Measurements from ENCODE around the gene FOXN4. TPM values are rescaled to one million over a fixed set of nuclear protein-coding genes. Genes with fewer than 3 reads are reported as not detected.

Gene FOXN4
- total RNA-seq, 2 donors from 2014 or later: not detected

- Histone ChIP-seq H3K36me3 (no peaks in the 10 kb centered on the region), H3K27ac (no peak overlapping the region), H3K4me3 (no peak overlapping the region), H3K27me3 (replicated peaks; ENCODE audit: insufficient read depth) (no peaks in the 10 kb centered on the region), H3K9me3 (no peaks in the 10 kb centered on the region), H3K4me1 (ENCODE audit: control insufficient read depth in 1 of 2, low read depth in 2 of 2) (no peaks in the 10 kb centered on the region)
- DNase-seq (ENCODE audit: low spot score) (no peak), ATAC-seq (ENCODE audit: insufficient number of reproducible peaks, low FRiP score, low read depth) (no peak)
- TF ChIP-seq, protein P1, sequence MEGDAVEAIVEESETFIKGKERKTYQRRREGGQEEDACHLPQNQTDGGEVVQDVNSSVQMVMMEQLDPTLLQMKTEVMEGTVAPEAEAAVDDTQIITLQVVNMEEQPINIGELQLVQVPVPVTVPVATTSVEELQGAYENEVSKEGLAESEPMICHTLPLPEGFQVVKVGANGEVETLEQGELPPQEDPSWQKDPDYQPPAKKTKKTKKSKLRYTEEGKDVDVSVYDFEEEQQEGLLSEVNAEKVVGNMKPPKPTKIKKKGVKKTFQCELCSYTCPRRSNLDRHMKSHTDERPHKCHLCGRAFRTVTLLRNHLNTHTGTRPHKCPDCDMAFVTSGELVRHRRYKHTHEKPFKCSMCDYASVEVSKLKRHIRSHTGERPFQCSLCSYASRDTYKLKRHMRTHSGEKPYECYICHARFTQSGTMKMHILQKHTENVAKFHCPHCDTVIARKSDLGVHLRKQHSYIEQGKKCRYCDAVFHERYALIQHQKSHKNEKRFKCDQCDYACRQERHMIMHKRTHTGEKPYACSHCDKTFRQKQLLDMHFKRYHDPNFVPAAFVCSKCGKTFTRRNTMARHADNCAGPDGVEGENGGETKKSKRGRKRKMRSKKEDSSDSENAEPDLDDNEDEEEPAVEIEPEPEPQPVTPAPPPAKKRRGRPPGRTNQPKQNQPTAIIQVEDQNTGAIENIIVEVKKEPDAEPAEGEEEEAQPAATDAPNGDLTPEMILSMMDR (IDR thresholded peaks at IDR 0.05): no peak
Measured at GRCh38 chr12:109277899-109278762, 31.0 kb downstream of the FOXN4 start.

- Histone ChIP-seq H3K4me1 (ENCODE audit: control insufficient read depth in 1 of 2, low read depth in 2 of 2) (no peaks in the 10 kb centered on the region), H3K36me3 (no peaks in the 10 kb centered on the region), H3K4me3 (no peak overlapping the region), H3K27me3 (replicated peaks; ENCODE audit: insufficient read depth) (no peaks in the 10 kb centered on the region), H3K27ac (no peak overlapping the region), H3K9me3 (no peaks in the 10 kb centered on the region)
- TF ChIP-seq, protein P1 (IDR thresholded peaks at IDR 0.05): no peak
- ATAC-seq (ENCODE audit: insufficient number of reproducible peaks, low FRiP score, low read depth): no peak
- no peak for DNase-seq (ENCODE audit: low spot score)
Measured at GRCh38 chr12:109277255-109277898, 31.7 kb downstream of the FOXN4 start.

- Histone ChIP-seq H3K27ac (no peak overlapping the region), H3K27me3 (replicated peaks; ENCODE audit: insufficient read depth) (no peaks in the 10 kb centered on the region), H3K4me3 (no peak overlapping the region), H3K36me3 (no peaks in the 10 kb centered on the region), H3K9me3 (no peaks in the 10 kb centered on the region), H3K4me1 (ENCODE audit: control insufficient read depth in 1 of 2, low read depth in 2 of 2) (no peaks in the 10 kb centered on the region)
- DNase-seq (ENCODE audit: low spot score): no peak
- ATAC-seq (ENCODE audit: insufficient number of reproducible peaks, low FRiP score, low read depth): no peak
- TF ChIP-seq, protein P1 (IDR thresholded peaks at IDR 0.05): no peak
Measured at GRCh38 chr12:109276160-109276559, 32.9 kb downstream of the FOXN4 start.

DNA sequence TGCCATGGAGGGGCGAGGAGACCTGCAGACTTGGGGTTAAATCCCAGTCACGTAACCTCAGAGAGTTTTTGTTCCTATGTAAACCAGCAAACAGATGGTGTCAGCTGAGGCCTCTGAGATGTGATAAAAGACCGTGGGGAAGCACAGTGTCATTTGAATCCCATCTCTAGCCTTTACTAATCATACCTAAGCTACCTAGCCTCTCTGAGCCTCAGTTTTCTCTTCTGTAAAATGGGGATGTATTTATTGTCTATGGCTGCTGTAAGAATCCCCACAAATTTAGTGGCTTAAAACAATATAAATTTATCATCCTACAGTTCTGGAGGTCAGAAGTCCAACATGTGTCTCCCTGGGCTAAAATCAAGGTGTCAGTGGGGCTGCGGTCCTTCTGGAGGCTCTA is 33.9 kb downstream of the FOXN4 start:
- Histone ChIP-seq H3K36me3 (no peaks in the 10 kb centered on the region), H3K27ac (no peak overlapping the region), H3K9me3 (no peaks in the 10 kb centered on the region), H3K4me3 (no peak overlapping the region), H3K27me3 (replicated peaks; ENCODE audit: insufficient read depth) (no peaks in the 10 kb centered on the region), H3K4me1 (ENCODE audit: control insufficient read depth in 1 of 2, low read depth in 2 of 2) (no peaks in the 10 kb centered on the region)
- TF ChIP-seq, protein P1 (IDR thresholded peaks at IDR 0.05): no peak
- no peak for DNase-seq (ENCODE audit: low spot score)
- ATAC-seq (ENCODE audit: insufficient number of reproducible peaks, low FRiP score, low read depth): no peak

DNA sequence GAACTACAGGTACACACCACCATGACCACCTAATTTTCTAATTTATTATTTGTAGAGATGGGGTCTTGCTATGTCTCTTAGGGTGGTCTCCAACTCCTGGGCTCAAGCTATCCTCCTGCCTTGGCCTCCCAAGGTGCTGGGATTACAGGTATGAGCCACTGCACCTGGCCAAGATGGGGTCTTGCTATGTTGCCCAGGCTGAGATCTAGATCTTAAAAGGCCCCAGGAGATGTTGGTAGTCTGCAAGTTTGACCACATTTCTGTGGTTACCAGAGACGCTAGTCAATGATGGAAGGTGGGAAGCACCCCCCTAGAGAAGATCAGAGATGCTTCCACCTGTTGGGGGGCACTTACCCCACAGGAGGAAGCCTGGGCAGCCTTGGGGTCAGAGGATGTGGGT is 34.7 kb downstream of the FOXN4 start:
- Histone ChIP-seq H3K9me3 (no peaks in the 10 kb centered on the region), H3K36me3 (no peaks in the 10 kb centered on the region), H3K27ac (no peak overlapping the region), H3K4me3 (no peak overlapping the region), H3K27me3 (replicated peaks; ENCODE audit: insufficient read depth) (no peaks in the 10 kb centered on the region), H3K4me1 (ENCODE audit: control insufficient read depth in 1 of 2, low read depth in 2 of 2) (no peaks in the 10 kb centered on the region)
- TF ChIP-seq, protein P1 (IDR thresholded peaks at IDR 0.05): no peak
- no peak for ATAC-seq (ENCODE audit: insufficient number of reproducible peaks, low FRiP score, low read depth)
- DNase-seq (ENCODE audit: low spot score): no peak

Data from thoracic aorta (tissue), 2 donors.